PFSK-1 (cell line): ENCODE results near the gene RPP25L.

ENCODE experiments used
- FOXP2 ChIP-seq: optimal IDR thresholded peaks from 2 replicates; pipeline ENCODE3; 2011; ENCODE audit warnings: borderline replicate concordance, control low read depth, inconsistent platforms; ENCODE audit not compliant: insufficient read depth; ENCODE audit errors: extremely low read length, extremely low read depth
- POLR2AphosphoS5 ChIP-seq: IDR thresholded peaks from 2 replicates; pipeline ENCODE4 v1.6.1; 2012; ENCODE audit warnings: low read depth, mild to moderate bottlenecking, control low read depth, low read length, moderate library complexity
- SIN3A ChIP-seq: IDR thresholded peaks from 2 replicates; pipeline ENCODE4 v1.6.1; 2012; ENCODE audit warnings: mild to moderate bottlenecking, low read length, moderate library complexity, borderline replicate concordance; ENCODE audit not compliant: insufficient read depth
- TAF1 ChIP-seq: IDR thresholded peaks from 2 replicates; pipeline ENCODE4 v1.6.1; 2012; ENCODE audit warnings: low read length, control low read depth, borderline replicate concordance; ENCODE audit not compliant: insufficient read depth
- TF ChIP-seq, protein P1 (sequence below), 2 experiments: IDR thresholded peaks; 2 replicates each; pipeline versions ENCODE4 v1.6.1 to v1.8.0; 2011 to 2012; ENCODE audit warnings: low read depth in 2 of 2, low read length in 2 of 2, control low read depth in 1 of 2, inconsistent platforms in 1 of 2, mild to moderate bottlenecking in 1 of 2, moderate library complexity in 1 of 2; ENCODE audit not compliant: insufficient read depth in 1 of 2

RPP25L gene

GRCh38 chr9:34603610-34604231 is 8.2 kb downstream of the RPP25L start:
- no peak for TF ChIP-seq POLR2AphosphoS5
- no peak for TF ChIP-seq FOXP2
- TF ChIP-seq TAF1 = no peak
- TF ChIP-seq, protein P1, sequence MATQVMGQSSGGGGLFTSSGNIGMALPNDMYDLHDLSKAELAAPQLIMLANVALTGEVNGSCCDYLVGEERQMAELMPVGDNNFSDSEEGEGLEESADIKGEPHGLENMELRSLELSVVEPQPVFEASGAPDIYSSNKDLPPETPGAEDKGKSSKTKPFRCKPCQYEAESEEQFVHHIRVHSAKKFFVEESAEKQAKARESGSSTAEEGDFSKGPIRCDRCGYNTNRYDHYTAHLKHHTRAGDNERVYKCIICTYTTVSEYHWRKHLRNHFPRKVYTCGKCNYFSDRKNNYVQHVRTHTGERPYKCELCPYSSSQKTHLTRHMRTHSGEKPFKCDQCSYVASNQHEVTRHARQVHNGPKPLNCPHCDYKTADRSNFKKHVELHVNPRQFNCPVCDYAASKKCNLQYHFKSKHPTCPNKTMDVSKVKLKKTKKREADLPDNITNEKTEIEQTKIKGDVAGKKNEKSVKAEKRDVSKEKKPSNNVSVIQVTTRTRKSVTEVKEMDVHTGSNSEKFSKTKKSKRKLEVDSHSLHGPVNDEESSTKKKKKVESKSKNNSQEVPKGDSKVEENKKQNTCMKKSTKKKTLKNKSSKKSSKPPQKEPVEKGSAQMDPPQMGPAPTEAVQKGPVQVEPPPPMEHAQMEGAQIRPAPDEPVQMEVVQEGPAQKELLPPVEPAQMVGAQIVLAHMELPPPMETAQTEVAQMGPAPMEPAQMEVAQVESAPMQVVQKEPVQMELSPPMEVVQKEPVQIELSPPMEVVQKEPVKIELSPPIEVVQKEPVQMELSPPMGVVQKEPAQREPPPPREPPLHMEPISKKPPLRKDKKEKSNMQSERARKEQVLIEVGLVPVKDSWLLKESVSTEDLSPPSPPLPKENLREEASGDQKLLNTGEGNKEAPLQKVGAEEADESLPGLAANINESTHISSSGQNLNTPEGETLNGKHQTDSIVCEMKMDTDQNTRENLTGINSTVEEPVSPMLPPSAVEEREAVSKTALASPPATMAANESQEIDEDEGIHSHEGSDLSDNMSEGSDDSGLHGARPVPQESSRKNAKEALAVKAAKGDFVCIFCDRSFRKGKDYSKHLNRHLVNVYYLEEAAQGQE (IDR thresholded peaks at IDR 0.05; ENCODE audit: insufficient read depth in 1 of 2, low read depth in 2 of 2, low read length in 2 of 2) = no peak
- no peak for TF ChIP-seq SIN3A

DNA sequence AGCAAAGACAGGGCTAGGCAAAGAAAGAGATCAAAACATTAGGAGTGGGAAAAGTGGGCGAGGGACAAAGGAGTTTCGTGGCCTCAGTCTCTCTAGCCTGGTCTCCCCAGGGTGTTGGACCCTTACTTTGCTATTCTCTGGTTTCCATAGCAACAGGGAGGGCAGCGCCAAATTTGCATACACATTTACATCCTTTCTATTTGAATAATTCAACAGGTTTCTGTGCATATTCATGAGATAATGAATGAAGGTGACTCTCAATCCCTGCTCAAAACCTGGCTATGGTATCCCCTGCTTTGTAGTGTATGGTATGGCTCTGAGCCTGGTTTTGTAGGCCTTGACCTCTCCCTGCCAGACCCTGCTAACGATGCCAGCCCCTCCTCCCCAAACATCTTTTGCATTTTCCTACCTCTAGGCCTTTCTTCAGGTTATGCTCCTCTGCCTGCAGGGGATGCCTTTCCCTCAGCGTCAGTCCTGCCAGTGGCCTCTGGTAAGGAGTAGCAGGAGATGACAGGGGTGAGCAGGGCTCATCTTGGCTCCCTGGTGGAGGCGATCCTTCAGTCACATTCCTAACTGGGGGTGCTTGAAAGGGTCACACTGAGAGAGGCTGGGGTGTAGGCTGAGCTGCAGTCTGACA is 9.8 kb downstream of the RPP25L start:
- TF ChIP-seq POLR2AphosphoS5 (no peak), SIN3A (no peak), TAF1 (no peak), FOXP2 (no peak)
- TF ChIP-seq, protein P1 (IDR thresholded peaks at IDR 0.05; ENCODE audit: insufficient read depth in 1 of 2, low read depth in 2 of 2, low read length in 2 of 2) = no peak

- no peak for TF ChIP-seq POLR2AphosphoS5
- TF ChIP-seq TAF1 = no peak
- TF ChIP-seq, protein P1 (IDR thresholded peaks at IDR 0.05; ENCODE audit: insufficient read depth in 1 of 2, low read depth in 2 of 2, low read length in 2 of 2) = no peak
- TF ChIP-seq FOXP2 = no peak
- TF ChIP-seq SIN3A = no peak
Measured at GRCh38 chr9:34600908-34601307, 11.0 kb downstream of the RPP25L start.

- TF ChIP-seq SIN3A = no peak
- TF ChIP-seq, protein P1 (IDR thresholded peaks at IDR 0.05; ENCODE audit: insufficient read depth in 1 of 2, low read depth in 2 of 2, low read length in 2 of 2) = no peak
- no peak for TF ChIP-seq TAF1
- no peak for TF ChIP-seq FOXP2
- TF ChIP-seq POLR2AphosphoS5 = no peak
Measured at GRCh38 chr9:34599546-34599945, 12.4 kb downstream of the RPP25L start.
